ENCODE results near the gene TUBD1.

DNA sequence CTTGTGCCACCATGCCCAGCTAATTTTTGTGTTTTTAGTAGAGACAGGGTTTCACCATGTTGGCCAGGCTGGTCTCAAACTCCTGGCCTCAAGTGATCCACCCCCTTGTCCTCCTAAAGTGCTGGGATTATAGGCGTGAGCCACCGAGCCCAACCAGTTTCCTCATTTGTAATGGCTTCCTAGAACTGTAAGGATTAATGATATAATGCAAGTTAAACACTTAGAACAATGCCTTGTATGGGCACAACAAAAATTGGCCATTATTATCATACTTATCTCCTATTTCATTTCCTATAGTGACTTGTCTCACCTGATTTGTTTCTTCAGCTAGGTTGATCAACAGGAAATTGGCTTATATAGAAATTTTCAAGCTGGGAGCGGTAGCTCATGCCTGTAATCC, 14.1 kb downstream of the TUBD1 start:
- no peak for TF ChIP-seq EZH2 (IDR thresholded peaks at IDR 0.05; ENCODE audit: borderline replicate concordance, low read depth, low read length, poor library complexity, severe bottlenecking)
- TF ChIP-seq, protein P1, sequence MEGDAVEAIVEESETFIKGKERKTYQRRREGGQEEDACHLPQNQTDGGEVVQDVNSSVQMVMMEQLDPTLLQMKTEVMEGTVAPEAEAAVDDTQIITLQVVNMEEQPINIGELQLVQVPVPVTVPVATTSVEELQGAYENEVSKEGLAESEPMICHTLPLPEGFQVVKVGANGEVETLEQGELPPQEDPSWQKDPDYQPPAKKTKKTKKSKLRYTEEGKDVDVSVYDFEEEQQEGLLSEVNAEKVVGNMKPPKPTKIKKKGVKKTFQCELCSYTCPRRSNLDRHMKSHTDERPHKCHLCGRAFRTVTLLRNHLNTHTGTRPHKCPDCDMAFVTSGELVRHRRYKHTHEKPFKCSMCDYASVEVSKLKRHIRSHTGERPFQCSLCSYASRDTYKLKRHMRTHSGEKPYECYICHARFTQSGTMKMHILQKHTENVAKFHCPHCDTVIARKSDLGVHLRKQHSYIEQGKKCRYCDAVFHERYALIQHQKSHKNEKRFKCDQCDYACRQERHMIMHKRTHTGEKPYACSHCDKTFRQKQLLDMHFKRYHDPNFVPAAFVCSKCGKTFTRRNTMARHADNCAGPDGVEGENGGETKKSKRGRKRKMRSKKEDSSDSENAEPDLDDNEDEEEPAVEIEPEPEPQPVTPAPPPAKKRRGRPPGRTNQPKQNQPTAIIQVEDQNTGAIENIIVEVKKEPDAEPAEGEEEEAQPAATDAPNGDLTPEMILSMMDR (conservative IDR thresholded peaks at IDR 0.05; ENCODE audit: low read depth, low read length) = no peak

All from A673 (cell line).